ENCODE results near the gene FMC1.

GRCh38 chr7:139389091-139389490, 48.0 kb downstream of the FMC1 start:
- no peak for TF ChIP-seq EZH2phosphoT487 (IDR thresholded peaks at IDR 0.05; ENCODE audit: insufficient read depth, low read depth)
- no peak for TF ChIP-seq EZH2 (IDR thresholded peaks at IDR 0.05; ENCODE audit: insufficient read depth, poor library complexity, severe bottlenecking)

Data from GM23248 (cell line).